Measurements from ENCODE around the gene MARK1.
"Not testable (repeated sequence)": the region's sequence is repeated elsewhere in the genome, so short reads cannot be mapped to it uniquely, and the experiment has no call there.

MARK1 gene

DNA sequence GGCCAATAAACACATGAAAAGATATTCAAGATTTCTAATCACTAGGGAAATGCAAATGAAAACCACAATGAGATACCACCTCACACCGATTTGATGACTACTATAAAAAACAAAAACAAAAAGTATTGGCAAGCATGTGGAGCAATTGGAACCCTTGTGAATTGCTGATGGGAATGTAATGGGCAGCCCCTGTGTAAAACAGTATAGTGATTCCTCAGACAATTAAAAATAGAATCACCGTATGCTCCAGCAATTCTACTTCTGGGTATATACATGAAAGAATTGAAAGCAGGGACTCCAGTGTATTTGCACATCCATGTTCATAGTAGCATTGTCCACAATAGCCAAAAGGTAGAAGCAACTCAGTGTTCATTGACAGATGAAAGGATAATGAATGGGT lies 149.3 kb downstream of the MARK1 start:
- Mint-ChIP-seq H3K4me1 (ENCODE audit: low read depth) (no peaks in the 10 kb centered on the region), H3K36me3 (ENCODE audit: low read depth) (no peaks in the 10 kb centered on the region), H3K27me3 (ENCODE audit: low read depth) (no peaks in the 10 kb centered on the region), H3K27ac (no peak overlapping the region), H3K4me3 (no peak overlapping the region), H3K9me3 (no peaks in the 10 kb centered on the region)
- no peak for DNase-seq (ENCODE audit: low spot score)

DNA sequence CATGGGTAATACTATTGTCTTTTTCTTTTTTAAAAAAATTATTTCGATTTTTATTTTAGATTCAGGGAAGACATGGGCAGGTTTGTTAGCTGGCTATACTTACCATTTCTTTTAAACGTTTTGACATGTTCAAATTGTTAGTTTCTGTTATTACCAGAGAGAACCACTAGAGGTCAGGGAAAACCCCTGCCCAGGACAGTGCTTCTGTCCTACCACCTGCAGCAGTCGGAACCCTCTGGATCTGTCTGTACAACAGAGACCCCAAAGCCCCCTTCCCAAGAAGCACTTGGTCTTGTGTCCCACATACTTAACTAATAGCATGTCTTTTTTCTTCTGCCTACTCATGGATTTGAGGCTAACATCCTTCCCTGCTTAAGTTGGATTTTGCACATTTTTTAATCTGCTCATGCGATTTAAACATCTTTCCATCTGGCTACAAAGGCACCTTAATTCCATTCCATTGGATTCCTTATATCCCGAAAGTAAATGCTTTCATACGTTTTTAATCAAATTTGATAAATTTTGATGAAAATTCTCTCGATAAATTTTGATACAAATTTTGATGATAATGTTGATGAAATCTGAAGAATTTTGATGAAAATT lies 152.2 kb downstream of the MARK1 start:
- Mint-ChIP-seq H3K4me1 (ENCODE audit: low read depth) (no peaks in the 10 kb centered on the region), H3K9me3 (no peaks in the 10 kb centered on the region), H3K27me3 (ENCODE audit: low read depth) (no peaks in the 10 kb centered on the region), H3K27ac (no peak overlapping the region), H3K36me3 (ENCODE audit: low read depth) (no peaks in the 10 kb centered on the region), H3K4me3 (no peak overlapping the region)
- no peak for DNase-seq (ENCODE audit: low spot score)

DNA sequence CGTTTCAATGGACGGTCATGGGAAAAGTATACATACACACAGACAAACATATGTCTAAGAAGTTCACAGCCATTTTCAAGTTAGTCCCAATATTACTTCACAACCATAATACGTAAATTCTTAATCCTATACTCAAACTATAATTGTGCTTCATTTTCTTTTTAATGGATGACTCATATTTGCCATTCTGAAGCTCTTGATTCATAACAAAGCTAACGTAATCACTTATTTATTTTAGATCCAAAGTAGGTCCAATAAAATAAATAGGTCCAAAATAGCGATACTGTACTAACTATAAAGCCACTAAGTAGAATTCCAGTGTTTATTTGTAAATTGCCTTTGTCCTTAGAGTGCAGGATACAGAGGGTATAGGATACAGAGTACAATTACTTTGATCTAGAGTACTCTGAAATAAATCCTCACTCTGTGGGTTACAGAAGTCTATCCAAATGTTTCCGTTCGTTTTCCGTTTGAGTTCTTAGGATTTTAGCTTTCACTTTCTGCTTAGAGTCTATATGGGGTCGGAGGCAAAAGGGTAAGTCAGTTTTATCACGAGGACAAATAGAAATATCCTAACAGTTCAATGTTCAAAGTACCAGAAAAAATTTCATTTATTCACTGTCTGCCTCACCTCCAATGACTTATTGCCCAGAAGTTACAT lies 153.4 kb downstream of the MARK1 start:
- Mint-ChIP-seq H3K27me3 (ENCODE audit: low read depth) (no peaks in the 10 kb centered on the region), H3K4me1 (ENCODE audit: low read depth) (no peaks in the 10 kb centered on the region), H3K27ac (no peak overlapping the region), H3K4me3 (no peak overlapping the region), H3K36me3 (ENCODE audit: low read depth) (no peaks in the 10 kb centered on the region), H3K9me3 (no peaks in the 10 kb centered on the region)
- DNase-seq (ENCODE audit: low spot score): no peak

DNA sequence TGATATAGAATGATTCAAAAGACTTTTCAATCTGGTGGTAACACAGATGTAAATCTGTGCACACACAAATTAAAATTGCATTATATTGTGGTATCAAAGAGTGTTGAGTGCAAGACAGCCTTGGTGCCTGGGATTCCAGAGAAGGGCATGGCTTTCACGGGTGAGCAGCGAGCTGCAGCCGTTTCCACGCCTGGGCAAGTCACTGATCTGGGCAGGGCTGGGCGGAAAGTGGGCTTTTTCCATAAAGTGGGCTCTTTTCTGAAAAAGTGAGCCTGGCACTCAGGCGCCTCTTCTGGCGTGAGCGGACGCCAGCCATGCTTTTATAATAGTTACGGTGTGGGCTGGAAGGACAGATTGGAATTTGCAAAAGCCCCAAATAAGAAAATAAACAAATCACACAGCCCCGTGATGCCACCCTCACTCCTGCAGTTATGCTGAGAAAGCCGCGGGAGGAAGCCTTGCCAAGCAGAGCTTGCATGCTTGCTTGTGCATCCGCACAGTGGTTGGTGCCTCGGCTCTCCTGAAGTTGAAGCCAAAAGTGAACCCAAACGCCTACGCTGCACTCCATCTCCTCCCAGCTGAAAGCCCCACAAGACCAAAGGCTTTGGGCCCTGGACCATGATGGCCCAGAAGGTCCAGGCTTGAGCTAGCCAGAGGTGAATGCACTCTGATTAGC lies 155.1 kb downstream of the MARK1 start:
- no peaks in the 10 kb centered on the region for H3K27me3 Mint-ChIP-seq (ENCODE audit: low read depth)
- no peaks in the 10 kb centered on the region for H3K4me1 Mint-ChIP-seq (ENCODE audit: low read depth)
- H3K27ac Mint-ChIP-seq: no peak overlapping the region
- H3K9me3 Mint-ChIP-seq: no peaks in the 10 kb centered on the region
- H3K4me3 Mint-ChIP-seq: no peak overlapping the region
- H3K36me3 Mint-ChIP-seq (ENCODE audit: low read depth): no peaks in the 10 kb centered on the region
- DNase-seq (ENCODE audit: low spot score): no peak

DNA sequence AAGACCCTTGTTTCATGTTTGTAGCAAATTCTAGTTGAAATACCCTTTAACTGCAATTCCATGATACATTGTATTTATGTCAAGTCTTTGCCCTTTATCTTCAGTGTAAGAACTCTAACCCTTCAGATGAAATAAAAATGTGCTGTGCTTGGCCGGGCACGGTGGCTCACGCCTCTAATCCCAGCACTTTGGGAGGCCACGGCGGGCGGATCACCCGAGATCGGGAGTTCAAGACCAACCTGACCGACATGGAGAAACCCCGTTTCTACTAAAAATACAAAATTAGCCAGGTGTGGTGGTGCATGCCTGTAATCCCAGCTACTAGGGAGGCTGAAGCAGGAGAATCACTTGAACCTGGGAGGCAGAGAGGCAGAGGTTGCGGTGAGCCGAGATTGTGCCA lies 155.8 kb downstream of the MARK1 start:
- not testable (repeated sequence) for H3K27ac Mint-ChIP-seq; H3K4me1 Mint-ChIP-seq (ENCODE audit: low read depth); DNase-seq (ENCODE audit: low spot score); H3K9me3 Mint-ChIP-seq; H3K27me3 Mint-ChIP-seq (ENCODE audit: low read depth); H3K4me3 Mint-ChIP-seq; H3K36me3 Mint-ChIP-seq (ENCODE audit: low read depth)

DNA sequence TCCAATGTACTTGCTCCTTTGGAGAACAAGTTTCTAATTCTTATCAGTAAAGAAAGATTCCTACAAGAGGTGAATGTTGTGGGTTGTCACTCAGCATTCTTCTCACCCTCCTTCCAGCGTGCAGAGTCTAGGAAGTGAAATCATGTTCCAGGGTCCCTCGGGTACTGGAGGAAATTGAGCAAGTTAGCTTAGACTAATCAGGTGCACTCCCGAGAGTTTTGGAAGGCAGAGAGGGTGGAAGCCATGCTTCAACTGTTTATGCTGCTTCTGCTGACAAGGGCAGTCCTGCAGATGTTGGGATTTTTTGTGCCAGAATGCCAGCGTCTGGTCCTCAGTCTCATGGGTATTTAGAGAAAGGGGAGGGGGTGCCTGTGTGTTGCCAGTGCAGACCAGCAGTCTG lies 157.0 kb downstream of the MARK1 start:
- no peaks in the 10 kb centered on the region for H3K9me3 Mint-ChIP-seq
- DNase-seq (ENCODE audit: low spot score): no peak
- peaks cover 3% of the 10 kb centered on the region for H3K27me3 Mint-ChIP-seq (ENCODE audit: low read depth)
- H3K36me3 Mint-ChIP-seq (ENCODE audit: low read depth): no peaks in the 10 kb centered on the region
- no peak overlapping the region for H3K4me3 Mint-ChIP-seq
- H3K27ac Mint-ChIP-seq: no peak overlapping the region
- peaks cover 3% of the 10 kb centered on the region for H3K4me1 Mint-ChIP-seq (ENCODE audit: low read depth)

DNA sequence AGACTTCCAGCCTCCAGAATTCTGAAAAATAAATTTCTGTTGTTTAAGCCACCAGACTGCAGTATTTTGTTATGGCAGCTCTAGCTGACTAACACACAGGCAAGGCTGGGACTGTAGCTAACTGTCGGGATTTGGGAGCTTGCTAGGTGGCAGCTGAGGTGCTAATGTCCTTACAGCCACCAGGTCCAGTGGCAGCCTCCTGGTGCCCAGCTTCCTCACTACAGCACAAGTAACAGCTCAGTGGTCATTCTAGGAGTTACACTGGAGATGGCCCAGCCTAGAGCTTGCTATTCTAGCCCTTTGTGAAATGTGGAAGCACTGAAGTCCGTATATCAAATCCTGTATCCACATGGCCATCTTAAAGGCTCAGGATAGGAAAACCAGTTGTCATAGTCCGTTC lies 157.9 kb downstream of the MARK1 start:
- peaks cover 8% of the 10 kb centered on the region for H3K27me3 Mint-ChIP-seq (ENCODE audit: low read depth)
- no peaks in the 10 kb centered on the region for H3K9me3 Mint-ChIP-seq
- H3K4me3 Mint-ChIP-seq: no peak overlapping the region
- no peaks in the 10 kb centered on the region for H3K36me3 Mint-ChIP-seq (ENCODE audit: low read depth)
- DNase-seq (ENCODE audit: low spot score): no peak
- H3K27ac Mint-ChIP-seq: no peak overlapping the region
- peaks cover 4% of the 10 kb centered on the region for H3K4me1 Mint-ChIP-seq (ENCODE audit: low read depth)

DNA sequence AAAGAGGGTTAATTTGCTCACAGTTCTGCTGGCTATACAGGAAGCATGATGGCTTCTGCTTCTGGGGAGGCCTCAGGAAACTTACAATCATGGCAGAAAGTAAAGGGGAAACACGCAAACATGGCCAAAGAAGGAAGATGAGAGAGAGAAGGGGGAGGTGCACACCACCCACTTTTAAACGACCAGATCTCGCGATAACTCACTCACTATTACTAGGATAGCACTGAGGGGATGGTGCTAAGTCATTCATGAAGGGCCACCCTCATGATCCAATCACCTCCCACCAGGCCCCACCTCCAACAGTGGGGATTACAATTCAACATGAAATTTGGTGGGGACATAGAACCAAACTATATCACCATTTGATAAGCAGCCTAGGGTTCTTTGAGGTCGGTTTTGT lies 159.9 kb downstream of the MARK1 start:
- no peak overlapping the region for H3K4me3 Mint-ChIP-seq
- peaks cover 6% of the 10 kb centered on the region for H3K4me1 Mint-ChIP-seq (ENCODE audit: low read depth)
- no peak overlapping the region for H3K27ac Mint-ChIP-seq
- DNase-seq (ENCODE audit: low spot score): no peak
- no peaks in the 10 kb centered on the region for H3K9me3 Mint-ChIP-seq
- H3K27me3 Mint-ChIP-seq (ENCODE audit: low read depth): peaks cover 24% of the 10 kb centered on the region
- H3K36me3 Mint-ChIP-seq (ENCODE audit: low read depth): no peaks in the 10 kb centered on the region

DNA sequence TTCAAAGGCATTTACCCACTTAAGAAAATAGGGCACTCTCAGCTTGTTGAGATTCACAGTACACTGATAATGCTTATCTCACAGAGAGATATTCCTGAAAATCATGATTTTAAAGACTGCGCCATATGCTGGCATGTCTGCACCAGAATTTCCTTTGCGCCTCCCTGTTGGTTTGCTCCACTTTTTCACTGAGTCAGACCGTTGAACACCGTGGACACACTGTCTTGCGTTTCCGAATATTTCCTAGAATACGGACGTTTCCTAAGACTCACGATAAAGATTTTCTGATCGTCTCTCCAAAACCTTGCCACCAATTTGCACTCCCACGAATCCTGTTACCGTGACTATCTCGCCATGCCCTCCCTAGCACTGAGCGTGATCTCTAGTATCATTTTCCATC lies 161.7 kb downstream of the MARK1 start:
- Mint-ChIP-seq H3K27ac (no peak overlapping the region), H3K27me3 (ENCODE audit: low read depth) (peaks cover 29% of the 10 kb centered on the region), H3K4me3 (peak overlapping the region; percentile 80), H3K36me3 (ENCODE audit: low read depth) (no peaks in the 10 kb centered on the region), H3K9me3 (no peaks in the 10 kb centered on the region), H3K4me1 (ENCODE audit: low read depth) (peaks cover 6% of the 10 kb centered on the region)
- no peak for DNase-seq (ENCODE audit: low spot score)

DNA sequence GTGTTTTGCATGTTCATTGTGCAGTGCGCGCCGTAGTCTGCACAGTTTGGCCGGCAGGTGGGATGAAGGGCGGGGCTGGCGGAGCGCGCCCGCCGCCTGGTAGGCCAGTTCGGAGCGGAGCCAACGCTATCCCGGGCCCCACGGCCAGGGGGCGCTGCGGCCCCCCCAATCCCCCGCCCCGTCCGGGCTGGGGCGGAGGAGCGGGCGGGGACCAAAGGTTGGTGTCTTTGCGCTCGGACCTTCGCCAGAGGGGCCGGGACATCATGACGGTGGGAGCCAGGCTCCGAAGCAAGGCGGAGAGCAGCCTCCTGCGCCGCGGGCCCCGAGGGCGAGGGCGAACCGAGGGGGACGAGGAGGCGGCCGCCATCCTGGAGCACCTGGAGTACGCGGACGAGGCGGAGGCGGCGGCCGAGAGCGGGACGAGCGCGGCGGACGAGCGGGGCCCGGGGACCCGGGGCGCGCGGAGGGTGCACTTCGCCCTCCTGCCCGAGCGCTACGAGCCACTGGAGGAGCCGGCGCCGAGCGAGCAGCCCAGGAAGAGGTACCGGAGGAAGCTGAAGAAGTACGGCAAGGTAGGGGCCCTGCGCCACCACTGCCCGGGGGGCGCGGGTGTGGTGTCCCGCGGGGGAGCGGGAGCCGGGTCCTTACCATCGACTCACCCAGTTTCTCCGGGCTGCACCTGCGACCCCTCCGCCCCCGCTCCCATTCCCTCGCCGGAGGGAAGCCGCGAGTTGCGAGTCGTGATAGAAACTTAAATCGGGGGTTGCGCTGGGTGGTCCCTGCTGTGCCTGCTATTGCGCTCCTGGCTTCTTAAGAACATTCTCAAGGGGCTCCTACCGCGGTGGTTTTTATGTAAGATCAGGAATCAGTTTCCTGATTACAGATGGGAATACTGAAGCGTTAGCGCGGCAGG lies 162.5 kb downstream of the MARK1 start, which contains the start of gene C1orf115:
C1orf115 (plus strand) TSS at position 224 of the 913 bp plus-strand sequence; CDS start at position 264, 40 bp downstream.
- no peaks in the 10 kb centered on the region for H3K9me3 Mint-ChIP-seq
- H3K4me3 Mint-ChIP-seq: peak within 1 kb of the TSS; percentile 80
- no peak within 1 kb of the TSS for H3K27ac Mint-ChIP-seq
- no peaks in the 10 kb centered on the region for H3K36me3 Mint-ChIP-seq (ENCODE audit: low read depth)
- H3K4me1 Mint-ChIP-seq (ENCODE audit: low read depth): peaks cover 6% of the 10 kb centered on the region
- H3K27me3 Mint-ChIP-seq (ENCODE audit: low read depth): peaks cover 29% of the 10 kb centered on the region
- peak; percentile 67 for DNase-seq (ENCODE audit: low spot score)

DNA sequence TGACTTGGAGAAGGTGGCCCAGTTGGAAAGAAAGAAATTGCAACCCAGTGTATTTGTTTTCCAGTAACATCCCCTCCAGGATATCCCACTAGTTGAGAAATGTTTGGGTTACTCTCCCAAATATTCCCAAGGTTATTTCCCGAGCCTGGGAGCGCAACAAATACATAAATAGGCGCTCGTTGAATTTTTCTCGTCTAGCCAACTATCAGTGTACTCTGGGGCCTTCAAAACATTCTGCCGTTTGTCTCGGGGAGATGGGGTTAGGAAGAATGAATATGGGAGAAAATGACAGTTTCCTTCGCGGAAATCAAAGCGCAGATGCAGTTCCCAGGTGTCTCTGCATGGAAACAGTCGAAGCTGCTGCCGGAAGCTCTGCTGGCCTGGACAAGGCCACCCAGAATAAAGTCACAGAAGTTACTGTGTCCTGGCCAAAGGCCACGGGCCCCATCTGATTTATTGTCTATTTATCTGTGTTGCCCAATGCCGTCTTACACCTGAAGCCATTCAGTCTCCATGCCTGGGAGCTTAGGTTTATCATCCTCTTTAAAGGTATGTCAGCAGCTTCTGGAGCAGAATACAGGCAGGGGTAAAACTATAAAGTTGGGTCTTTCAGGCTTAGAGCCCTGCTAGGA lies 163.2 kb downstream of the MARK1 start:
- Mint-ChIP-seq H3K27ac (no peak overlapping the region), H3K36me3 (ENCODE audit: low read depth) (no peaks in the 10 kb centered on the region), H3K4me3 (peak overlapping the region; percentile 43), H3K27me3 (ENCODE audit: low read depth) (peaks cover 29% of the 10 kb centered on the region), H3K9me3 (no peaks in the 10 kb centered on the region), H3K4me1 (ENCODE audit: low read depth) (peaks cover 6% of the 10 kb centered on the region)
- no peak for DNase-seq (ENCODE audit: low spot score)

DNA sequence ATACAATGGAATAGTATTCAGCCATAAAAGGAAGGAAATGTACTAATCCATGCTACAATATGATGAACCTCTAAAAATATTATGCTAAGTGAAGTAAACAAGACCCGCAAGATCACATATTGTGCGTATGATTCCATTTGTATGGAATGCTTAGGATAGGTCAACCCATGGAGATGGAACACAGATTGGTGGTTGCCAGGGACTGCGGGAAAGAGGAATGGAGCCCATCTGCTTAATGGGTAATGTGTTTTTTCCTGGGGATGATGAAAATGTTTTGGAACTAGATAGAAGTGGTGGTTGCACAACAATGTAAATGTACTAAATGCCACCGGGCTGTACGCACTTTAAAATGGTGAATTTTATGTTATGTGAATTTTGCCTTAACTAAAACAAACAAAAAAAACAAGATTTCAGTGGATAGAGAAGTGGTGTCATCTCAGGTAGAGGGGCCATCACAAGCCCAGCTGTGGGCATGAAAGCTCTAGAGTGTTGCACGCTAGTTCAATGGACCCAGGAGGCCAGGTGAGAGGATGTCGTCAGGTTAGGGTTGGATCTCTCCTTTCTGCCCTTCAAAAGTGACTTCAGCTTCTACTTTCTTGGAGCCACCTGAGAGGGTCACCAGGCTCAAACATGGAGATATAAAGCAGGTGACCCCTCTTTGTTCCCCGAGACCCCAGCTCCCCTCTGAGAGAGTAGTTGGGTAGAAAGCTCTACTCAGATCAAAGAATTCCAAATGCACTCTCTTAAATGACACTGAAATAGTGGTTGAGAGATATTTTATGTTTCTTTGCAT lies 164.7 kb downstream of the MARK1 start:
- Mint-ChIP-seq H3K4me1 (ENCODE audit: low read depth) (peaks cover 6% of the 10 kb centered on the region), H3K4me3 (no peak overlapping the region), H3K27me3 (ENCODE audit: low read depth) (peaks cover 29% of the 10 kb centered on the region), H3K36me3 (ENCODE audit: low read depth) (no peaks in the 10 kb centered on the region), H3K9me3 (no peaks in the 10 kb centered on the region), H3K27ac (no peak overlapping the region)
- no peak for DNase-seq (ENCODE audit: low spot score)

DNA sequence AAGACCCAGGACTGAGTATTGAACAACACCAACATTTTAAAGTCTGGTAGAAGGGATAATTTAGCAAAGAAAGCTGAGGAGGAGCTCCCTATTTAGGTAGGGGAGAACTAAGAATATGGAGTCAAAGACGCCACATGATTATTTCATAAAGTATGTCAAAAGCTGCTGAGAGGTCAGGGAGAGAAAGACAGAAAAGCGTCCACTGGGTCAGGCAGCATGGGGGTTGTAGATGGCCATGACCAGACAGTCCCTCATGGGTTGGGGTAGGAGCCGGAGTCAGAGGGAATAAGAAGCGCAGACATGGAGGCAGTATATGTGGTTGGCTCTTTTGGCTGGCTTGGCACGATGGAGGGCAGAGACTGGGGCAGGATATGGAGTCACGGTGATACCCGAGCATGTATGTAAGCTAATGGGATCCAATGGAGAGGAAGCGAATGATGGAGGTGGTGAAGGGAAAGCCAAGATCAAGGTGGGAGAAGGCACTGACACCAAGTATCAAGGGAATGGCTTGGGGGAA lies 167.0 kb downstream of the MARK1 start:
- peaks cover 26% of the 10 kb centered on the region for H3K27me3 Mint-ChIP-seq (ENCODE audit: low read depth)
- H3K36me3 Mint-ChIP-seq (ENCODE audit: low read depth): no peaks in the 10 kb centered on the region
- peaks cover 3% of the 10 kb centered on the region for H3K4me1 Mint-ChIP-seq (ENCODE audit: low read depth)
- no peak overlapping the region for H3K27ac Mint-ChIP-seq
- H3K9me3 Mint-ChIP-seq: no peaks in the 10 kb centered on the region
- no peak overlapping the region for H3K4me3 Mint-ChIP-seq
- no peak for DNase-seq (ENCODE audit: low spot score)

Measured in T-helper 2 cell treated with Interferon-gamma antibody and Interleukin-4, amounts not matched to agents 5 μg/mL and 100 μg/mL, for 36 hours (primary cell).